HuH-7.5 (cell line): Measurements from ENCODE around the gene SAMD4A.

Experiments
- DNase-seq: peaks from one replicate; pipeline ENCODE4 v3.0.0; 2011; ENCODE audit warnings: low spot score

SAMD4A gene

GRCh38 chr14:54633076-54633475, 66.1 kb downstream of the SAMD4A start:
- DNase-seq = no peak

GRCh38 chr14:54637270-54638134, 70.6 kb downstream of the SAMD4A start:
- DNase-seq = no peak

GRCh38 chr14:54638135-54638446, 71.2 kb downstream of the SAMD4A start:
- DNase-seq = no peak

DNA sequence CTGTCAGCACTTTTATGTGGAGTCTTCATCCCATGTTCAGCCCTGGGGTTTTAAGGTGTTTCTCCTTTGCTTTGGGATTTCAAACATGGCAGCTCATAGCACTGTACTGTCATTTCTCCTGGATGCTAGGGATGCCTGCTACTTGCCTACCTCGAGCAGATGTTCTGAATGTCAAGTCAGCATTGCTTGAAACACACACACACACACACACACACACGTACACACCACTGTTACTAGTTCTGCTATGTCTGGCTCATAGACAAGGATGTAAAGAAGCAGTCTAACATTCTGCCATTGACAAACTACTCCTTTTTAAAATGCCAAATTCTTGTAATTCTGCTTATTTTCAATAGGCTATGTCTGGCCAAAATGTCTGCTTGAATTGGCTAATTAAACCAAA, 72.7 kb downstream of the SAMD4A start:
- no peak for DNase-seq

DNA sequence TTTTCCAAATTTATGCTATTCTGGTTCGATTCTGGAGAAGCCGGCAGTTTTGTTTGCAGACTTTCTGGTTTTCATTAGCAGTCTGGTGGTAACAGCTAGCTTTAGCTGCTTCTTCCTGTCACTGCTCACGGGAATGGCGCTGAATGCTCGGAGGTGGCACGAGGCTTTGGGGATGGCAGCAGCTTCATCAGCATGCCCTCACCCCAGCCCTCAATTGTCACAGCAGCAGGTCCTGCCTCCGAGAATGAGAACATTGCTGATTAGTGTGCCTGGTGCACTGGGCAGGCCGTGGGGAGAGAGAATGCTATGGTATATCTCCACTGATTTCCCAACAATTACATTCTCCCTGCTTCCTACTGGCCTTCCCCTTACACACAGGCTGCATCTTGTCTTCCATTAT, 73.6 kb downstream of the SAMD4A start:
- no peak for DNase-seq

GRCh38 chr14:54642121-54642520, 75.2 kb downstream of the SAMD4A start:
- no peak for DNase-seq

DNA sequence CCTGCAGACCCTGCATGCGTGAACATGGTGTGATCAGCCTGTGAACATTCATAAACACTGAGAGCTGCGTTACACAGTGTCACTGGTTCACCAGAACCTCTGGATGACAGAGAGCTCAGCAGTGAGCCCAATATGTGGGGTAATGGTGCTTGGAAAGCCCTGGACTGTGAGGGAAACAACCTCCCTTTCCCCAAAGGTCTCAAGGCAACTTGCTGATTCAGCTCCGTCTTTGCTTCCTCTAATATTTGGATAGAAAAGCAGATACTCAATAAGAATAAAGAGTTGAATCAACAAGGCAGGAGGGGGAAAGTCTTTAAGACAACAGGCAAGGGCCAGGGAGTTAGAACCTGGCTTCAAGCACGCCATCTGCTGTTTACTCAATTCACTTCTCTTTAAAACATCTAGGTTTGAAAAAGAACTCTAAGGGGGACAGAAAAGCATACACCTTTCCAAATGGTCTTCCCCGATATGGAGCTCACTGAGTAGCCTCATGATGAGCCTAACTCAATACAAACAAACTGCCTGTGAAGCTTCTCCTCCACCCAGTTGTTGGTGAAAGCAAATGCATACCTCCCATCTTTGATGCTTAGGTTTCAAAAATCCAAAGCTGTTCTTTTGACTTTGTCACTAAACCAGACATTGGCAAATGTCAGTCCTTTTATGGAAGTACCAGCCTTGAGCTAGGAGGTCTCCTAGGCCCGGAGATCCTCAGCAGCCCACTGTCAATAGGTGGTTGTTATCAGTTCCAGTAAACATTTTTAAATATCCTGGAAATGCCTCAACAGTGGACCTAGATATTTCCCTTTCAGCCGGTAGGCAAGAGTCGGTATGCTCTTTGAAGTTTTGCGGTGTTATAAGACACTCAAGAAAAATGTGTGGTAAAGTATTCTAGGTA, 76.1 kb downstream of the SAMD4A start:
- DNase-seq = no peak

GRCh38 chr14:54643696-54644176, 76.8 kb downstream of the SAMD4A start:
- DNase-seq = no peak

- DNase-seq = no peak
Observed at GRCh38 chr14:54645639-54646038, 78.7 kb downstream of the SAMD4A start.

GRCh38 chr14:54646626-54647025, 79.7 kb downstream of the SAMD4A start:
- DNase-seq = no peak

GRCh38 chr14:54647378-54647777, 80.5 kb downstream of the SAMD4A start:
- no peak for DNase-seq

- no peak for DNase-seq
Observed at GRCh38 chr14:54649056-54649455, 82.1 kb downstream of the SAMD4A start.

DNA sequence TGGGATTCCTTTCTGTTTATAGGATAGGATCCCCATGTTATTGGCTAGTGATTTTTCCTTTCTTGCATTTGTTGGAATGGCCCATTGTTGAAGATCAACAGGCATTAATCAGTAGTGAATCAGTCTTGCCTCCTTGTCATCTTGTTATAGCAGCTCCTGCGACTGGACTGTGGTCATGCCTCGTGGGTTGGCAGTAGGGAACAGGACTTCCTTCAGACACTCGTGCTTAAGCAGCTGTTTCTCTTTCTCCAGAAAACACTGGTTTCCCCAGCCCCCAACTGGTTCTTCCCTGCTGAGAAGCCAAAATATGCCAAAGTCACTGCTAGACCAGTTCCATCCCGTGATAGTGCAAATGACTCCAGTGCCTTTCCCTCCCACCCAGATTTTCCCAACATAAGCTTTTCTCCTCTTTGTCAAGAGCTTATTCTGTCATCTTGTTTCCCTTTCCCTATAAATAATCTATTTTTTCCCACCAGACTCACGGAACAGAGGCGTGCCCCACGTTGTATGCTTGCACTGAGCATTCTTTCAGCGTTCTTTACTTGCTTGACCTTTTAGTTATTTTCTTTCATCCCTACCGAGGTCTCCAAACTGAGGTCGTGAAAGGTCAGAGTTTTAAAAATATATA, 83.5 kb downstream of the SAMD4A start:
- DNase-seq = no peak

- no peak for DNase-seq
Observed at GRCh38 chr14:54650959-54651351, 84.0 kb downstream of the SAMD4A start.

DNA sequence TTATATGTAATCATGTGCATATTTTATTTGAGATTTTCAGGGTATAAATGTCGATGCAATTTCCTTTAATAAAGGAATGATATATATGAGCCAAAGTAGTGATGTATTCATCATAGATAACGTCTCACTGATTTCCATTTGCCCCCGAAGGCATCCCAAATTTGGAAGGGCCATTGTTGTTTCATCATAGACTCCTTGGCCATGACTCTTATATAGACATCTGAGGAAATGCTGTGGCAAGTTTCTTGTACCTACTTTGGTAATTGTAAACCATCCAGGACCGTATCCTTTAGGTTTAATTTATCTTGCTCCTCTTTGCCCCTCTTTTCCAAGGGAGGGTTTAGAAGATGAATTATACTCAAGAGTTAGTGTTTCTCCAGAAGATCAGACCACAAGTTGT, 84.7 kb downstream of the SAMD4A start:
- no peak for DNase-seq

DNA sequence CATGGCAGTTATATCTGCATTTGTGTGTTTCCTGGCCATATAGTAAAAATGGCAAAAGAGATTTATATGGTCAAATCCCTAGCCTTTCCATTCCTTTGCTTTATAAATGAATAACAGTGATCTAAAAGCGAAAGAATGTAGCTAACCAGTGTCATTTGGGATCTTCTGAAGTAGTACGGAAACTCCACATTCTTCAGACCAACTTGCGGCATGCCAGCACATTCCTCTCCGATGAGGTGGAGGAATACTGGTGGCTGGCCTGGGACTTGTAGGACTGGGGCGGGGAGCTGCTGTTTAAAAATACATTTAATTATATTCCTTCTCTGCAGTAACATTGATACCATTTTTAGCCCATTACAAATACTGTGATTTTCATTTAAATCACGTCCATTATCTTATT, 85.3 kb downstream of the SAMD4A start:
- DNase-seq = peak; percentile 57

DNA sequence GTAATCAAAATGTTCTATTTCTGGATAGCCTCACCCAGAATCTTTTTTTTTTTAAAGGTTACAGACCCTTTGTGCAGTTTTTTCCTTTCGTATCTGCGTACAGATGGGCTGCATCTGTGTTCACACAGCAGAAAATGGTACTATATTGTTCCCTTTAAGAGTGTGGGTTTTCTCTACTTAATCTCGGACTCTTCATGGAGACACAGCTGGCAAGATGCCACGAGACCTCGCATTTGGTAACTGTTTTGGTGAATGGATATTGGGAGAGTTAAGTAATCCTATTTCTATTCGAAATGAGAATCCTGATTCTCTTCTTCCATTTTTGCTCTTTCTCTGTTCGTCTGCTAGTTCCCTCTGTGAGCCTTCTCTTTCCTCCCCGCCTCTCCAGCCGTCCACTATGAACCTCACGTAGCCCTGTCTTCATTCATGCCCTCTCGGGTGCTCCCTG, 85.7 kb downstream of the SAMD4A start:
- DNase-seq = no peak

- peak; percentile 46 for DNase-seq
Observed at GRCh38 chr14:54653712-54654469, 87.0 kb downstream of the SAMD4A start.

- DNase-seq = no peak
Observed at GRCh38 chr14:54654605-54655004, 87.7 kb downstream of the SAMD4A start.

- no peak for DNase-seq
Observed at GRCh38 chr14:54658836-54659235, 91.9 kb downstream of the SAMD4A start.

DNA sequence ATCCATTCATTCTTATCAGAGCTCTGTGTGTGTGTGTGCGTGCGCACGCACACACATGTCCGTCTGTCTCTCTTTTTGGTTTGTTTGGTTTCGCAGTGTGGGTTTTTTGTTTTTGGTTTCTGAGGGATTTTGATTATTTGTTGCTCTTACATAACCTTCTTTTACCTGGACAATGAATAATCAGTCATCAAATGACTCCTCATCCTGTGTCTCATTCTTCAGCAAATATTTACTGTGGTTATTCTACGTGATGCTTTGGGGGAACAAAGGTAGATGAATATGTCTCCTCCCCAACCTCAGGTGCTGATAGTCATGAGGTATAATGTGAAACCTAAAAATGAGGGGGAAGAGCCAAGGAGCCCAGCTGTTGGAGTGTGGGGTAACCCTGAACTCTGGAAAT, 92.4 kb downstream of the SAMD4A start:
- DNase-seq = no peak

GRCh38 chr14:54660604-54661111, 93.7 kb downstream of the SAMD4A start:
- DNase-seq = no peak
